Transverse colon (tissue), 4 donors: ENCODE data around the gene TNF. TPM values are rescaled to one million over a fixed set of nuclear protein-coding genes. Genes with fewer than 3 reads are reported as not detected.
A peak's percentile ranks its signal among the peaks of the same experiment; 100 is the strongest.

Source experiments
- DNase-seq: peaks from one replicate; pipeline ENCODE4 v3.0.0-alpha.2; 2019
- H3K27ac ChIP-seq, 4 donors: fragments of 200-600 bp; sonication (generic); 2 replicates each; pipeline ENCODE4 v1.5.1; 2016 to 2018; ENCODE audit warnings: inconsistent platforms in 4 of 4
- H3K27me3 ChIP-seq: fragments of 200-600 bp; sonication (generic); 2 replicates; pipeline ENCODE4 v1.5.1; 2017; ENCODE audit warnings: inconsistent platforms
- H3K36me3 ChIP-seq, 4 donors: fragments of 200-600 bp; sonication (generic); 2 replicates each; pipeline ENCODE4 v1.5.1; 2017 to 2019; ENCODE audit warnings: inconsistent platforms in 4 of 4
- H3K4me1 ChIP-seq, 4 donors: fragments of 200-600 bp; sonication (generic); 2 replicates each; pipeline ENCODE4 v1.5.1; 2017 to 2020; ENCODE audit warnings: inconsistent platforms in 4 of 4
- H3K4me3 ChIP-seq, 4 donors: fragments of 200-600 bp; sonication (generic); 1 replicate in 1 of 4; 2 replicates in 3 of 4; pipeline versions ENCODE4 v1.5.1 to v1.6.1; 2017 to 2019; ENCODE audit warnings: inconsistent platforms in 4 of 4
- H3K9me3 ChIP-seq, 2 donors: fragments of 200-600 bp; sonication (generic); 2 replicates each; pipeline ENCODE4 v1.5.1; 2017 to 2019; ENCODE audit warnings: inconsistent platforms in 2 of 2
- EP300 ChIP-seq: sonication (generic); formaldehyde crosslinking; IDR thresholded peaks from one replicate; pipeline ENCODE4 v1.6.1; 2017; ENCODE audit warnings: antibody characterized with exemption, low read depth
- POLR2A ChIP-seq: fragments of 450-650 bp; IDR thresholded peaks from one replicate; pipeline ENCODE4 v1.6.1; 2016; ENCODE audit warnings: antibody characterized with exemption, mild to moderate bottlenecking, moderate library complexity
- POLR2AphosphoS5 ChIP-seq, 3 donors: sonication (generic); formaldehyde crosslinking; IDR thresholded peaks; one replicate each; pipeline ENCODE4 v1.6.1; 2016; ENCODE audit warnings: antibody characterized with exemption in 3 of 3
- WGBS, 2 donors: methylation state at CpG; one replicate each; pipeline ENCODE4 v1.1.5; 2018; ENCODE audit warnings: low coverage in 1 of 2; 5-methylcytosine and 5-hydroxymethylcytosine counted together
- in situ Hi-C, 4 donors: fragments of 200-750 bp; cut with MboI; loops; one replicate each; pipeline versions ENCODE4 v1.15.0 to v1.15.1; 2017; ENCODE audit warnings: low sequenced_read_pairs in 3 of 4, low pct_ligation_motif_present in 1 of 4, low pct_unique_long_range_greater_than_20kb in 1 of 4
- intact Hi-C: fragments of 100-400 bp; cut with DNase I; formaldehyde crosslinking; loops from one replicate; pipeline ENCODE4 v1.15.1; 2023; ENCODE audit warnings: low total_unique reads
- total RNA-seq, 4 donors: library from RNA; depleted of rRNA; stranded (reverse); fragments of >200 nt; gene quantifications; one replicate each; pipeline ENCODE4 v1.1.0, GENCODE V29; 2016
- TF ChIP-seq, protein P1 (sequence below), 5 experiments: fragments of 200-600 bp in 3 of 5; fragments of 450-650 bp in 2 of 5; sonication (generic) in 3 of 5; IDR thresholded peaks; 1 replicate in 2 of 5; 2 replicates in 3 of 5; pipeline ENCODE4 v1.5.1; 2016 to 2017; ENCODE audit warnings: antibody characterized with exemption in 5 of 5, inconsistent platforms in 3 of 5, mild to moderate bottlenecking in 2 of 5, moderate library complexity in 1 of 5

The TNF gene
- total RNA-seq, 4 donors from 2014 or later: 0.41 to 1.1 TPM; not detected in 2

DNA sequence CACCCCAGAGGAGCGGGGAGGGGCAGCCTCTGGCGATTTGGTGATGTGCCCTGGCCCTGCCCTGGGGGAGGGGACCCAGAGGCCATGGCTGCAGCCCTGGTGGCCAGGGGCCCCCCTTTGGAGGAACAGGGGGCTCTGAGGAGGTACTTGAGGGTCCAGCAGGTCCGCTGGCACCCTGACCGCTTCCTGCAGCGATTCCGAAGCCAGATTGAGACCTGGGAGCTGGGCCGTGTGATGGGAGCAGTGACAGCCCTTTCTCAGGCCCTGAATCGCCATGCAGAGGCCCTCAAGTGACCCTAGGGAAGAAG lies 17.1 kb upstream of the TNF start:
- intact Hi-C loops: no loop called here

DNA sequence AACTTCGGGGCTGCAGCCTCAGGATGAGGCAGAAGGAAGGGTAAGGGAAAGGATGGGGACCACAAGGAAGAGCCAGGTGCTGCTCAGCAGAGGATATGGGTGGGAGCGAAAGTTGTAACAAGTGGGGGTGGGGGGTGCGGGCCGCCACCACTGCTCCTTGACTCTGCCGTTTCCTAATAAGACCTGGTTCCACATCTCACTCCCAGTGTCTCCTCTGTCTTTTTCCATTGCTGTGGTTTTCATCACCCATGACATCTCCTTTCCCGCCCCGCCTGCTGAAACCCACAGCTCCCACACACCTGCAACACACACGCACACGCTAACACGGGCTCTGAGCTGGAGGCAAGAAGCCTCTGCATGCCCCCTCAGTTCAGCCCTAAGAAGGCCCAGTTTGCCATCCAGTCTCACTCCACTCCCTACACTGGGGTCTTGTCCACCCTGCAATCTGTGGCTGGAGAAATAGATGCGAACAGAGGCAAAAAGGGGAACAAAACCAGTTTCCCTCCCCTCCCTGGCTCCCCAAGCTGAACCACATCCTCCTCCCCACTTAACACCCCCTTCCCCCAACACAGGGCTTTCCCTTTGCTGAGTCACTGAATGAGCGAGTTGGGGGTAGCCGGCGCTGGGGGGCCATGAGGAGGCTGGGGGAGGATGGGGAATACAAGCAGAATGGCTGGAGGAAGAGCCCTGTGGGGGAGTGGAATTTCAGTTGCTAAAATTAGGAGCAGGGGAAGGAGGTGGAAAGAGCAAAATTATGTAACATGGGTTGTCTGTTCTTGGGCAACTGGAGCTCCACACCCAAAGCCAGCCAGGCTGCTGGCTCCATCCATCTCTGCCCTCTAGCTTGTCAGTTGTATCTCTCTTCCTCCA lies 16.5 kb upstream of the TNF start:
- peak overlapping the region; percentile 32 to 69 (median 63) for H3K27ac ChIP-seq
- H3K9me3 ChIP-seq: no peaks in the 10 kb centered on the region
- no peaks in the 10 kb centered on the region for H3K27me3 ChIP-seq
- H3K4me3 ChIP-seq: no peak overlapping the region
- in situ Hi-C loops: no loop called here
- H3K36me3 ChIP-seq: peaks cover 0 to 16% (median 6%) of the 10 kb centered on the region in 4 donors
- intact Hi-C loops: no loop called here
- 69 to 85% methylated on average over 5 to 14 of the region's 14 CpGs for WGBS, 2 donors
- H3K4me1 ChIP-seq: peaks cover 0 to 35% (median 7%) of the 10 kb centered on the region in 4 donors
- TF ChIP-seq POLR2AphosphoS5 (IDR thresholded peaks at IDR 0.05) (no peak), POLR2A (no peak), EP300 (no peak)
- TF ChIP-seq, protein P1, sequence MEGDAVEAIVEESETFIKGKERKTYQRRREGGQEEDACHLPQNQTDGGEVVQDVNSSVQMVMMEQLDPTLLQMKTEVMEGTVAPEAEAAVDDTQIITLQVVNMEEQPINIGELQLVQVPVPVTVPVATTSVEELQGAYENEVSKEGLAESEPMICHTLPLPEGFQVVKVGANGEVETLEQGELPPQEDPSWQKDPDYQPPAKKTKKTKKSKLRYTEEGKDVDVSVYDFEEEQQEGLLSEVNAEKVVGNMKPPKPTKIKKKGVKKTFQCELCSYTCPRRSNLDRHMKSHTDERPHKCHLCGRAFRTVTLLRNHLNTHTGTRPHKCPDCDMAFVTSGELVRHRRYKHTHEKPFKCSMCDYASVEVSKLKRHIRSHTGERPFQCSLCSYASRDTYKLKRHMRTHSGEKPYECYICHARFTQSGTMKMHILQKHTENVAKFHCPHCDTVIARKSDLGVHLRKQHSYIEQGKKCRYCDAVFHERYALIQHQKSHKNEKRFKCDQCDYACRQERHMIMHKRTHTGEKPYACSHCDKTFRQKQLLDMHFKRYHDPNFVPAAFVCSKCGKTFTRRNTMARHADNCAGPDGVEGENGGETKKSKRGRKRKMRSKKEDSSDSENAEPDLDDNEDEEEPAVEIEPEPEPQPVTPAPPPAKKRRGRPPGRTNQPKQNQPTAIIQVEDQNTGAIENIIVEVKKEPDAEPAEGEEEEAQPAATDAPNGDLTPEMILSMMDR (IDR thresholded peaks at IDR 0.05): no peak
- peak; percentile 42 for DNase-seq

More for the DNA sequence above, 17.1 kb upstream of the TNF start:
- Histone ChIP-seq H3K4me3 (no peak overlapping the region), H3K27me3 (no peaks in the 10 kb centered on the region), H3K36me3 (peaks cover 0 to 20% (median 6%) of the 10 kb centered on the region in 4 donors), H3K9me3 (no peaks in the 10 kb centered on the region), H3K27ac (peak overlapping the region in 3 of 4 donors; percentile 32 to 69 (median 57)), H3K4me1 (peaks cover 0 to 35% (median 7%) of the 10 kb centered on the region in 4 donors)
- in situ Hi-C loops: no loop called here
- TF ChIP-seq, protein P1 (IDR thresholded peaks at IDR 0.05): no peak
- TF ChIP-seq POLR2AphosphoS5 (IDR thresholded peaks at IDR 0.05) (no peak), EP300 (no peak), POLR2A (no peak)
- WGBS, 2 donors: 79% methylated on average over 8 of the region's 8 CpGs; no CpG with 5 or more reads in 1 of the 2 donors
- DNase-seq: no peak

DNA sequence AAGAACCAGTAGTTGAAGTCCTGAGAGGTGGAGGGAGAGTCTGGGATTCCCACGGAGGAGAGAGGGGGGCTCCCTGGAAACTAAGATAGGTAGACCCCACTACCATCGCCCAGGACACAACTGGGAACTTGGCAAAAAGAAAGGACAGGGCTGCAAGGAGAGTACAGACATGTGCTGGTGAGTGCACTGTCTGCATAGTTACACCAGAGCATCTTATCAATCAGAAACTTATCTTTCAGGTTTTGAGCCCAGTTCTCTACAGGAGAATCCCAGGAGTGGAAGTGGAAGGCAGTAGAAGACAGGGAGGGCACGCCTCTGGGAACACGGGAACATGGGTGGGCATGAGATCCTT lies 15.8 kb upstream of the TNF start:
- peaks cover 0 to 14% (median 6%) of the 10 kb centered on the region in 4 donors for H3K36me3 ChIP-seq
- WGBS, 2 donors: 45 to 55% methylated on average over 2 to 4 of the region's 4 CpGs
- in situ Hi-C loops: no loop called here
- peaks cover 0 to 35% (median 7%) of the 10 kb centered on the region in 4 donors for H3K4me1 ChIP-seq
- no peaks in the 10 kb centered on the region for H3K27me3 ChIP-seq
- H3K9me3 ChIP-seq: no peaks in the 10 kb centered on the region
- intact Hi-C loops: no loop called here
- DNase-seq: no peak
- H3K4me3 ChIP-seq: no peak overlapping the region
- peak overlapping the region; percentile 32 to 69 (median 63) for H3K27ac ChIP-seq
- TF ChIP-seq POLR2A (no peak), POLR2AphosphoS5 (IDR thresholded peaks at IDR 0.05) (no peak), EP300 (no peak)
- TF ChIP-seq, protein P1 (IDR thresholded peaks at IDR 0.05): no peak

DNA sequence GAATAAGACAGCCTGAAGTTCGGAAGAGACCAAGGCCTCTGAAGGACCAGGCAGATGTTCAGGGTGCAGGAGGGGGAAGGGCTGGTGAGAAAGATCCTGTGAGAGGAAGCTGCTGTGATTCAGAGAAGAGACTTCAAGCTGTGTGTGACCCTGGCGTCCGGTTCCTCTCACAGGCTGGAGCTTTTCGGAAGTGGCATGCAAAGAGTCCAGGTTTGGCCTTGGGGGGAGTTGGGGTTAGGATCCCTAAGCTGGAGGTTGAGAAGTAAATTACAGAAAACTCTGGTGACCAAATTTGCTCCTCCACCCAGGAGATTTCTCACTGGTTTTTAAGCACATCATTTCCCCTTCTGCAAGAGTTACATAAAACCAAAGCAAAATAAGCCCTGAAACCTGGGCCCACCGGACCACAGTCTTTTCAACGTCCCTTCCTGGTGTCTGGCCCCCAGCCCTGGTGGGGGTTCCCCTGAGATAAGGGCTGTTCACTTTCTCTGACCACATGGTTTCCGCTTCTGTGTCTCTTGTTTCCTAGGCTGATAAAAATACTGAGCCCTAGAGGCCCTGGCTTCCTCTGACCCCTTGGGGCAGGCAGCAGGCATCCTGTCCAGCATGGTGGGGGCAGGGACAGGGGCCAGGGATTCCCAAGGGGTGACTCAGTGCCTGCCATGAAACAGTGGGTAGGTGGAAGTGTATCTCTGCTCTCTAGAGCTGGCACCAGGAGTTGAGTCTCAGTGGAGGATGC lies 15.2 kb upstream of the TNF start:
- intact Hi-C loops (no loop called here), in situ Hi-C loops (no loop called here)
- Histone ChIP-seq H3K27me3 (no peaks in the 10 kb centered on the region), H3K4me3 (no peak overlapping the region), H3K27ac (peak overlapping the region; percentile 32 to 69 (median 63)), H3K4me1 (peaks cover 0 to 35% (median 7%) of the 10 kb centered on the region in 4 donors), H3K36me3 (peaks cover 0 to 14% (median 6%) of the 10 kb centered on the region in 4 donors), H3K9me3 (no peaks in the 10 kb centered on the region)
- peak; percentile 56 for DNase-seq
- 67% methylated on average over 7 of the region's 7 CpGs; no CpG with 5 or more reads in 1 of the 2 donors for WGBS, 2 donors
- TF ChIP-seq POLR2AphosphoS5 (IDR thresholded peaks at IDR 0.05) (peak in 1 of 3 donors; percentile 15), EP300 (no peak)
